Stimulated activated CD4-positive, alpha-beta T cell treated with anti-CD3 and anti-CD28 coated beads, Interleukin-15, amount 100 ng/mL, for 48 hours (primary cell): ENCODE data around the gene SLC27A2.

Source experiments
- DNase-seq, 2 donors: peaks; one replicate each; pipeline ENCODE4 v3.0.0-alpha.2; 2020; ENCODE audit warnings: low read depth in 2 of 2

Gene SLC27A2

GRCh38 chr15:50238255-50238654 lies 56.3 kb downstream of the SLC27A2 start:
- DNase-seq, result no peak

- no peak for DNase-seq
These were observed 59.9 kb downstream of the SLC27A2 start for GRCh38 chr15:50241684-50242450.

GRCh38 chr15:50244153-50244552 lies 62.2 kb downstream of the SLC27A2 start:
- no peak for DNase-seq

GRCh38 chr15:50244959-50245624 lies 63.1 kb downstream of the SLC27A2 start:
- no peak for DNase-seq

- DNase-seq, result no peak
These were observed 64.6 kb downstream of the SLC27A2 start for GRCh38 chr15:50246631-50247030.

- no peak for DNase-seq
These were observed 66.0 kb downstream of the SLC27A2 start for GRCh38 chr15:50247819-50248655.

GRCh38 chr15:50248994-50249582 lies 67.1 kb downstream of the SLC27A2 start:
- DNase-seq, result no peak

- DNase-seq, result no peak
These were observed 67.7 kb downstream of the SLC27A2 start for GRCh38 chr15:50249704-50250103.

GRCh38 chr15:50250760-50251394 lies 68.9 kb downstream of the SLC27A2 start:
- no peak for DNase-seq

- DNase-seq, result no peak
These were observed 69.7 kb downstream of the SLC27A2 start for GRCh38 chr15:50251638-50252182.

- no peak for DNase-seq
These were observed 70.6 kb downstream of the SLC27A2 start for GRCh38 chr15:50252556-50252955.

- DNase-seq, result no peak
These were observed 74.4 kb downstream of the SLC27A2 start for GRCh38 chr15:50256188-50257041.

- no peak for DNase-seq
These were observed 75.3 kb downstream of the SLC27A2 start for GRCh38 chr15:50257332-50257731.

GRCh38 chr15:50257924-50258323 lies 75.9 kb downstream of the SLC27A2 start:
- no peak for DNase-seq

- no peak for DNase-seq
These were observed 77.3 kb downstream of the SLC27A2 start for GRCh38 chr15:50259276-50259675.

- no peak for DNase-seq
These were observed 79.0 kb downstream of the SLC27A2 start for GRCh38 chr15:50260969-50261496.

- no peak for DNase-seq
These were observed 80.0 kb downstream of the SLC27A2 start for GRCh38 chr15:50261981-50262380.

GRCh38 chr15:50262533-50262932 lies 80.5 kb downstream of the SLC27A2 start:
- DNase-seq, result peak in 1 of 2 donors; percentile 36

GRCh38 chr15:50265620-50266019 lies 83.6 kb downstream of the SLC27A2 start, which contains the start of gene HDC:
HDC (minus strand) TSS chr15:50265726; CDS start chr15:50265623, 103 bp downstream.
- no peak for DNase-seq

- DNase-seq, result no peak
These were observed 85.6 kb downstream of the SLC27A2 start for GRCh38 chr15:50267577-50267976.
